ENCODE data around the gene ST6GALNAC3.

ST6GALNAC3 gene

GRCh38 chr1:76140227-76140626 lies 65.7 kb downstream of the ST6GALNAC3 start:
- DNase-seq (ENCODE audit: extremely low read depth in 1 of 2, low read depth in 1 of 2): no peak

- no peak for DNase-seq (ENCODE audit: extremely low read depth in 1 of 2, low read depth in 1 of 2)
Observed at GRCh38 chr1:76141929-76142328, 67.4 kb downstream of the ST6GALNAC3 start.

- DNase-seq (ENCODE audit: extremely low read depth in 1 of 2, low read depth in 1 of 2): no peak
Observed at GRCh38 chr1:76142771-76143540, 68.4 kb downstream of the ST6GALNAC3 start.

- DNase-seq (ENCODE audit: extremely low read depth in 1 of 2, low read depth in 1 of 2): no peak
Observed at GRCh38 chr1:76144247-76144646, 69.7 kb downstream of the ST6GALNAC3 start.

- DNase-seq (ENCODE audit: extremely low read depth in 1 of 2, low read depth in 1 of 2): no peak
Observed at GRCh38 chr1:76145332-76145731, 70.8 kb downstream of the ST6GALNAC3 start.

- DNase-seq (ENCODE audit: extremely low read depth in 1 of 2, low read depth in 1 of 2): no peak
Observed at GRCh38 chr1:76146184-76146583, 71.6 kb downstream of the ST6GALNAC3 start.

GRCh38 chr1:76147917-76148316 lies 73.4 kb downstream of the ST6GALNAC3 start:
- DNase-seq (ENCODE audit: extremely low read depth in 1 of 2, low read depth in 1 of 2): no peak

GRCh38 chr1:76148460-76148859 lies 73.9 kb downstream of the ST6GALNAC3 start:
- no peak for DNase-seq (ENCODE audit: extremely low read depth in 1 of 2, low read depth in 1 of 2)

GRCh38 chr1:76153841-76154205 lies 79.3 kb downstream of the ST6GALNAC3 start:
- no peak for DNase-seq (ENCODE audit: extremely low read depth in 1 of 2, low read depth in 1 of 2)

- DNase-seq (ENCODE audit: extremely low read depth in 1 of 2, low read depth in 1 of 2): peak; percentile 40 to 60
Observed at GRCh38 chr1:76154206-76154956, 79.8 kb downstream of the ST6GALNAC3 start.

- no peak for DNase-seq (ENCODE audit: extremely low read depth in 1 of 2, low read depth in 1 of 2)
Observed at GRCh38 chr1:76156987-76157386, 82.4 kb downstream of the ST6GALNAC3 start.

GRCh38 chr1:76158126-76158525 lies 83.6 kb downstream of the ST6GALNAC3 start:
- no peak for DNase-seq (ENCODE audit: extremely low read depth in 1 of 2, low read depth in 1 of 2)

- no peak for DNase-seq (ENCODE audit: extremely low read depth in 1 of 2, low read depth in 1 of 2)
Observed at GRCh38 chr1:76160225-76160624, 85.7 kb downstream of the ST6GALNAC3 start.

GRCh38 chr1:76161451-76161850 lies 86.9 kb downstream of the ST6GALNAC3 start:
- no peak for DNase-seq (ENCODE audit: extremely low read depth in 1 of 2, low read depth in 1 of 2)

- DNase-seq (ENCODE audit: extremely low read depth in 1 of 2, low read depth in 1 of 2): no peak
Observed at GRCh38 chr1:76162254-76162653, 87.7 kb downstream of the ST6GALNAC3 start.

- no peak for DNase-seq (ENCODE audit: extremely low read depth in 1 of 2, low read depth in 1 of 2)
Observed at GRCh38 chr1:76164165-76164564, 89.6 kb downstream of the ST6GALNAC3 start.

- DNase-seq (ENCODE audit: extremely low read depth in 1 of 2, low read depth in 1 of 2): peak in 1 of 2 donors; percentile 4
Observed at GRCh38 chr1:76170084-76170483, 95.5 kb downstream of the ST6GALNAC3 start.

GRCh38 chr1:76170513-76170912 lies 96.0 kb downstream of the ST6GALNAC3 start:
- DNase-seq (ENCODE audit: extremely low read depth in 1 of 2, low read depth in 1 of 2): no peak

- DNase-seq (ENCODE audit: extremely low read depth in 1 of 2, low read depth in 1 of 2): peak in 1 of 2 donors; percentile 32
Observed at GRCh38 chr1:76176000-76176399, 101.5 kb downstream of the ST6GALNAC3 start.

GRCh38 chr1:76177615-76178014 lies 103.1 kb downstream of the ST6GALNAC3 start:
- DNase-seq (ENCODE audit: extremely low read depth in 1 of 2, low read depth in 1 of 2): no peak

GRCh38 chr1:76179219-76179698 lies 104.7 kb downstream of the ST6GALNAC3 start:
- no peak for DNase-seq (ENCODE audit: extremely low read depth in 1 of 2, low read depth in 1 of 2)

- no peak for DNase-seq (ENCODE audit: extremely low read depth in 1 of 2, low read depth in 1 of 2)
Observed at GRCh38 chr1:76185207-76185606, 110.7 kb downstream of the ST6GALNAC3 start.
